Stomach (tissue), 4 donors: ENCODE data around the gene KRTAP10-2.

ENCODE experiments used
- EP300 ChIP-seq: sonication (generic); formaldehyde crosslinking; IDR thresholded peaks from one replicate; pipeline ENCODE4 v1.6.1; 2017; ENCODE audit warnings: antibody characterized with exemption
- TF ChIP-seq, protein P1 (sequence below), 7 experiments: fragments of 450-650 bp in 4 of 7; fragments of 200-600 bp in 3 of 7; sonication (generic) in 3 of 7; IDR thresholded peaks; one replicate each; pipeline ENCODE4 v1.5.1; 2016 to 2019; ENCODE audit warnings: antibody characterized with exemption in 7 of 7, control low read depth in 2 of 7, mild to moderate bottlenecking in 1 of 7

- TF ChIP-seq, protein P1, sequence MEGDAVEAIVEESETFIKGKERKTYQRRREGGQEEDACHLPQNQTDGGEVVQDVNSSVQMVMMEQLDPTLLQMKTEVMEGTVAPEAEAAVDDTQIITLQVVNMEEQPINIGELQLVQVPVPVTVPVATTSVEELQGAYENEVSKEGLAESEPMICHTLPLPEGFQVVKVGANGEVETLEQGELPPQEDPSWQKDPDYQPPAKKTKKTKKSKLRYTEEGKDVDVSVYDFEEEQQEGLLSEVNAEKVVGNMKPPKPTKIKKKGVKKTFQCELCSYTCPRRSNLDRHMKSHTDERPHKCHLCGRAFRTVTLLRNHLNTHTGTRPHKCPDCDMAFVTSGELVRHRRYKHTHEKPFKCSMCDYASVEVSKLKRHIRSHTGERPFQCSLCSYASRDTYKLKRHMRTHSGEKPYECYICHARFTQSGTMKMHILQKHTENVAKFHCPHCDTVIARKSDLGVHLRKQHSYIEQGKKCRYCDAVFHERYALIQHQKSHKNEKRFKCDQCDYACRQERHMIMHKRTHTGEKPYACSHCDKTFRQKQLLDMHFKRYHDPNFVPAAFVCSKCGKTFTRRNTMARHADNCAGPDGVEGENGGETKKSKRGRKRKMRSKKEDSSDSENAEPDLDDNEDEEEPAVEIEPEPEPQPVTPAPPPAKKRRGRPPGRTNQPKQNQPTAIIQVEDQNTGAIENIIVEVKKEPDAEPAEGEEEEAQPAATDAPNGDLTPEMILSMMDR (IDR thresholded peaks at IDR 0.05) = no peak
- no peak for TF ChIP-seq EP300
Measured at GRCh38 chr21:44529011-44529421, 22.3 kb downstream of the KRTAP10-2 start.
